CD4-positive, alpha-beta T cell (primary cell): ENCODE data around the gene GOLGA1. TPM values are rescaled to one million over a fixed set of nuclear protein-coding genes. Genes with fewer than 3 reads are reported as not detected.
A peak's percentile ranks its signal among the peaks of the same experiment; 100 is the strongest.

ENCODE experiments used
- ATAC-seq: fragments of 200-7000 bp; cut with Tn5 transposase; one replicate; pipeline ENCODE4 v1.10.0; 2022; ENCODE audit warnings: mild to moderate bottlenecking; ENCODE audit not compliant: poor library complexity
- CTCF ChIA-PET: fragments of 350-600 bp; sonication (Branson Sonifier 250); formaldehyde crosslinking; loops from one replicate; lab custom pipeline; 2021; ENCODE audit warnings: antibody characterized with exemption, inconsistent platforms; lab: Charles Lee
- POLR2A ChIA-PET: fragments of 350-600 bp; sonication (Branson Sonifier 250); formaldehyde crosslinking; loops from one replicate; lab custom pipeline; 2021; ENCODE audit warnings: antibody characterized with exemption, inconsistent platforms; lab: Charles Lee
- DNase-seq, 14 experiments: peaks; one replicate each; pipeline ENCODE4 v3.0.0-alpha.2; 2013 to 2020; ENCODE audit warnings: mixed read lengths in 2 of 14
- H3K27ac ChIP-seq, 2 donors: one replicate each; pipeline versions ENCODE4 v1.5.1 to v1.7.0; 2013; ENCODE audit warnings: low read length in 2 of 2, low read depth in 1 of 2, mild to moderate bottlenecking in 1 of 2
- H3K27me3 ChIP-seq, 2 experiments: 1 replicate in 1 of 2; 2 replicates in 1 of 2; pipeline versions ENCODE4 v1.6.1 to v1.7.0; 2013; ENCODE audit warnings: low read length in 2 of 2, control low read depth in 1 of 2, mild to moderate bottlenecking in 1 of 2, moderate library complexity in 1 of 2; ENCODE audit not compliant: insufficient read depth in 2 of 2, control insufficient read depth in 1 of 2
- H3K36me3 ChIP-seq: one replicate; pipeline ENCODE4 v1.6.1; 2013; ENCODE audit warnings: low read length, control low read depth; ENCODE audit not compliant: insufficient read depth
- H3K4me1 ChIP-seq: one replicate; pipeline ENCODE4 v1.6.1; 2013; ENCODE audit warnings: low read length, control low read depth; ENCODE audit not compliant: insufficient read depth
- H3K4me3 ChIP-seq: one replicate; pipeline ENCODE4 v1.5.1; 2013; ENCODE audit warnings: mild to moderate bottlenecking, low read length, moderate library complexity
- H3K9me3 ChIP-seq, 2 experiments: 1 replicate in 1 of 2; 2 replicates in 1 of 2; pipeline versions ENCODE4 v1.6.1 to v1.7.0; 2013; ENCODE audit warnings: low read length in 2 of 2, mild to moderate bottlenecking in 2 of 2, control low read depth in 1 of 2, moderate library complexity in 1 of 2; ENCODE audit not compliant: control insufficient read depth in 1 of 2, insufficient read depth in 1 of 2
- H3K27ac Mint-ChIP-seq: one replicate; pipeline ENCODE4 v1.8.0; 2020; ENCODE audit warnings: mixed read lengths
- H3K27me3 Mint-ChIP-seq: one replicate; pipeline ENCODE4 v1.8.0; 2021; ENCODE audit warnings: mixed read lengths
- H3K36me3 Mint-ChIP-seq: one replicate; pipeline ENCODE4 v1.8.0; 2021; ENCODE audit warnings: low read depth, mixed read lengths
- H3K4me1 Mint-ChIP-seq: one replicate; pipeline ENCODE4 v1.8.0; 2021; ENCODE audit warnings: low read depth, mixed read lengths
- H3K4me3 Mint-ChIP-seq: one replicate; pipeline ENCODE4 v1.8.0; 2020; ENCODE audit warnings: mild to moderate bottlenecking, mixed read lengths
- H3K9me3 Mint-ChIP-seq: one replicate; pipeline ENCODE4 v1.8.0; 2020; ENCODE audit warnings: mixed read lengths
- intact Hi-C, 2 experiments: fragments of 100-400 bp; cut with DNase I in 1 of 2; cut with micrococcal nuclease in 1 of 2; formaldehyde crosslinking; loops; one replicate each; pipeline versions ENCODE4 v1.15.1 to v1.9.0; 2023 to 2025; cut with DNase I, micrococcal nuclease
- total RNA-seq, 174 experiments: library from RNA in 2 of 174; stranded (reverse) in 2 of 174; gene quantifications; one replicate each; pipeline ENCODE4 v1.2.3 and lab custom pipeline; 2021 to 2026
- TF ChIP-seq, protein P1 (sequence below): fragments of 200-600 bp; IDR thresholded peaks from one replicate; pipeline ENCODE4 v1.8.0; 2022; ENCODE audit warnings: antibody characterized with exemption, mild to moderate bottlenecking

Gene GOLGA1
- total RNA-seq, 2 experiments from 2014 or later: 12.9 to 22.2 TPM

DNA sequence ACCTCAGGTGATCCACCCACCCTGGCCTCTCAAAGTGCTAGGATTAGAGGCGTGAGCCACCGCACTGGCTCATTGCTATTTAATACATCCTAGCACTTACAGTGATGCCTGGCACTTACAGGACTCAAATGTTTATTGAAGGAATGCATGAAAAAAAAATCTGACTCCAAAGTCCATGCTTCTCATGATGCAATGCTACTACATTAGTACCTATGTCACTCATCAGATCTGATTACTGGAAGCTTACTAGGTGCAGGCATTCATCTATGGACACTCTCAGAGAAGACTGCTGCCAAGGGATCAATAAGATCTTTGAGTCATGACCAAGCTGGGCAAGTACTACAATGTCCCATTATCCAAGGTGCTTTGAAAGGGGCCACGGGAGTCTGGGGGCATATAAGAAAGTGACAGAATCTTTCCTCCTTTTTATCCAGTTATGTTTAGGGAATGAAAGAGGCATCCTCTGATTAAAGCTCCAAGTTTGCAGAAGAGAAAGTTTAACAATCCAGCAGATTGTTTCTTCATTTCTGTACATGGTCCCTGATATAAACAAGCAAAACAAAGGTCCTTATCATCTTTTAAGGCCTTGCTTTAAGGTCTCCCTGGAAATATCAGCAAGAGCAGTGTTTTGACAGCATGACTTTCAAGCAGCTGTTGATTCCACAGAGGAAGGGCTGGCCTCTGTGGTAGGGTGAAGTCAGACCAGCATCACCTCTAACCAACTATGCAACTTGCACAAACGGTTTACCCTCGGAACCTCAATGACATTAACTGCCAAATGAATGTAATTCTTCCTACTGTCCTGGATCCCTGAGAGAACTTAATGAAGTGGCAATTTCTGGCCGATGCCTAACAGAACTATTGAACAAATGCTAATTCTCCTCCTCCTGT is 43.1 kb downstream of the GOLGA1 start:
- peaks cover 85% of the 10 kb centered on the region for H3K36me3 Mint-ChIP-seq
- POLR2A ChIA-PET: no interaction called here
- H3K27me3 Mint-ChIP-seq: no peaks in the 10 kb centered on the region
- DNase-seq (no peak), ATAC-seq (no peak)
- H3K4me3 Mint-ChIP-seq: no peak overlapping the region
- intact Hi-C loops: no loop called here
- no peaks in the 10 kb centered on the region for H3K27me3 ChIP-seq
- H3K9me3 ChIP-seq: no peaks in the 10 kb centered on the region
- peaks cover 14% of the 10 kb centered on the region for H3K4me1 Mint-ChIP-seq
- TF ChIP-seq, protein P1, sequence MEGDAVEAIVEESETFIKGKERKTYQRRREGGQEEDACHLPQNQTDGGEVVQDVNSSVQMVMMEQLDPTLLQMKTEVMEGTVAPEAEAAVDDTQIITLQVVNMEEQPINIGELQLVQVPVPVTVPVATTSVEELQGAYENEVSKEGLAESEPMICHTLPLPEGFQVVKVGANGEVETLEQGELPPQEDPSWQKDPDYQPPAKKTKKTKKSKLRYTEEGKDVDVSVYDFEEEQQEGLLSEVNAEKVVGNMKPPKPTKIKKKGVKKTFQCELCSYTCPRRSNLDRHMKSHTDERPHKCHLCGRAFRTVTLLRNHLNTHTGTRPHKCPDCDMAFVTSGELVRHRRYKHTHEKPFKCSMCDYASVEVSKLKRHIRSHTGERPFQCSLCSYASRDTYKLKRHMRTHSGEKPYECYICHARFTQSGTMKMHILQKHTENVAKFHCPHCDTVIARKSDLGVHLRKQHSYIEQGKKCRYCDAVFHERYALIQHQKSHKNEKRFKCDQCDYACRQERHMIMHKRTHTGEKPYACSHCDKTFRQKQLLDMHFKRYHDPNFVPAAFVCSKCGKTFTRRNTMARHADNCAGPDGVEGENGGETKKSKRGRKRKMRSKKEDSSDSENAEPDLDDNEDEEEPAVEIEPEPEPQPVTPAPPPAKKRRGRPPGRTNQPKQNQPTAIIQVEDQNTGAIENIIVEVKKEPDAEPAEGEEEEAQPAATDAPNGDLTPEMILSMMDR: no peak
- CTCF ChIA-PET: no interaction called here
- no peak overlapping the region for H3K27ac ChIP-seq
- H3K4me3 ChIP-seq: no peak overlapping the region
- H3K4me1 ChIP-seq: peaks cover 8% of the 10 kb centered on the region
- no peak overlapping the region for H3K27ac Mint-ChIP-seq
- H3K9me3 Mint-ChIP-seq: no peaks in the 10 kb centered on the region
- H3K36me3 ChIP-seq: peaks cover 62% of the 10 kb centered on the region

DNA sequence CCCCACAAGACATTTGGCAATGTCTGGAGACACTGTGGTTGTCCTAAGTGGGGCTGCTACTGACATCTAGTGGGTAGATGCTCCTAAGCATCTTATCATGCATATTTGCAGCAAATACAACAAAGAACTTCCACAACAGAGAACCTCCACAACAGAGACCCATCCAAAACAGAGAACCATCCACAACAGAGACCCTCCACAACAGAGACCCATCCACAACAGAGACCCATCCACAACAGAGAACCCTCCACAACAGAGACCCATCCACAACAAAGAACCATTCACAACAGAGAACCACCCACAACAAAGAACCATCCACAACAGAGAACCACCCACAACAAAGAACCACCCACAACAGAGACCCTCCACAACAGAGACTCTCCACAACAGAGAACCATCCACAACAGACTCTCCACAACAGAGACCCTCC is 46.1 kb downstream of the GOLGA1 start:
- POLR2A ChIA-PET: no interaction called here
- Mint-ChIP-seq H3K4me3 (no peak overlapping the region), H3K4me1 (peaks cover 14% of the 10 kb centered on the region), H3K36me3 (peaks cover 85% of the 10 kb centered on the region), H3K9me3 (no peaks in the 10 kb centered on the region), H3K27ac (no peak overlapping the region), H3K27me3 (peaks cover 7% of the 10 kb centered on the region)
- peaks cover 8% of the 10 kb centered on the region for H3K4me1 ChIP-seq
- ATAC-seq (peak; percentile 96), DNase-seq (peak in 11 of 14 experiments; percentile 10 to 77 (median 37))
- H3K36me3 ChIP-seq: peaks cover 63% of the 10 kb centered on the region
- CTCF ChIA-PET: interaction anchor here (1.7 kb wide), 1 partner anchor 42 kb away, joined by 10 read pairs; the partner anchor contains the start of gene WDR38
- intact Hi-C loops: loop anchor here (1.0 to 5.0 kb wide), 3 partner anchors 122 to 277 kb away; no protein-coding TSS in a partner anchor
- H3K27ac ChIP-seq: no peak overlapping the region
- H3K27me3 ChIP-seq: no peaks in the 10 kb centered on the region
- no peaks in the 10 kb centered on the region for H3K9me3 ChIP-seq
- no peak overlapping the region for H3K4me3 ChIP-seq
- TF ChIP-seq, protein P1: peak; percentile 31

DNA sequence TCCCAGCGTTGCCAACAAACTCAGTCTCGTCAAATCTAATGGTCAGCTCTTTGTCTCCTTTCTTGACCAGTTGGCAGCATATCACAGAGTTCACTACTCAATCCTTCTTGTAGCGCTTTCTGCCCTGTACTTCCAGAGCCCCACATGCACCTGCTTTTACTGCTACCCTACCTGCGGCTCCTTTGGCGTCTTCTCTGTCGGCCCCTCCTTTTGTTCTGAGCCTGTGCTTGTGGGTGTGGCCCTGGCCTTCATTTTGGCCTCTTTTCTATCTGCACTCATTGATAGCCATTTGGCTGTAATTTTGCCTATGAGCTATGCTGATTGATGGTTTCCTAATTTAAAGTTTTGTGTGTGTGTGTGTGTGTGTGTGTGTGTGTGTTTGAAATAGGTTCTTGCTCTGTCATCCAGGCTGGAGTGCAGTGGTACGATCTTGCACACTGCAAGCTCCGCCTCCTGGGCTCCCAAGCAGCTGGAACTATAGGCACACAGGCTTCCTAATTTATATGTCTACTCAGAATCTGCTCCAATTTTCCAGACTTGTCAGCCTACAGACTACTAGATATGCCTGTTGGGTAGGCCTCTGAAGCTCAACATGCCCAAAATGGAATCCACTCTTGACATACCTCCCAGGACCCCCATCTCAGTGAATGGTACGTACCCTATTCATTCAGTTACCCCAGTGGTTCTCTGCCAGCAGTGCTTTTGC is 46.7 kb downstream of the GOLGA1 start:
- Histone ChIP-seq H3K27me3 (no peaks in the 10 kb centered on the region), H3K4me3 (no peak overlapping the region), H3K9me3 (no peaks in the 10 kb centered on the region), H3K4me1 (peaks cover 8% of the 10 kb centered on the region), H3K36me3 (peaks cover 63% of the 10 kb centered on the region), H3K27ac (no peak overlapping the region)
- peaks cover 14% of the 10 kb centered on the region for H3K4me1 Mint-ChIP-seq
- no peak for DNase-seq
- intact Hi-C loops: loop anchor here (1.0 to 5.0 kb wide), 3 partner anchors 122 to 277 kb away; no protein-coding TSS in a partner anchor
- TF ChIP-seq, protein P1: no peak
- ChIA-PET POLR2A (interaction anchor here (0.8 to 0.9 kb wide), 2 partner anchors 23 to 33 kb away, joined by 3 to 4 read pairs; no protein-coding TSS in a partner anchor), CTCF (interaction anchor here (1.1 to 1.7 kb wide), 3 partner anchors 25 to 122 kb away, joined by 4 to 10 read pairs (median 6); partner anchors contain the start of gene WDR38)
- H3K27me3 Mint-ChIP-seq: peaks cover 7% of the 10 kb centered on the region
- peaks cover 85% of the 10 kb centered on the region for H3K36me3 Mint-ChIP-seq
- H3K9me3 Mint-ChIP-seq: no peaks in the 10 kb centered on the region
- no peak for ATAC-seq
- no peak overlapping the region for H3K27ac Mint-ChIP-seq
- H3K4me3 Mint-ChIP-seq: no peak overlapping the region
